ENCODE data around the gene IGSF3. TPM values are rescaled to one million over a fixed set of nuclear protein-coding genes. Genes with fewer than 3 reads are reported as not detected.
A peak's percentile ranks its signal among the peaks of the same experiment; 100 is the strongest.

IGSF3 gene
- total RNA-seq, 1 experiment from 2014 or later = 3.5 TPM

DNA sequence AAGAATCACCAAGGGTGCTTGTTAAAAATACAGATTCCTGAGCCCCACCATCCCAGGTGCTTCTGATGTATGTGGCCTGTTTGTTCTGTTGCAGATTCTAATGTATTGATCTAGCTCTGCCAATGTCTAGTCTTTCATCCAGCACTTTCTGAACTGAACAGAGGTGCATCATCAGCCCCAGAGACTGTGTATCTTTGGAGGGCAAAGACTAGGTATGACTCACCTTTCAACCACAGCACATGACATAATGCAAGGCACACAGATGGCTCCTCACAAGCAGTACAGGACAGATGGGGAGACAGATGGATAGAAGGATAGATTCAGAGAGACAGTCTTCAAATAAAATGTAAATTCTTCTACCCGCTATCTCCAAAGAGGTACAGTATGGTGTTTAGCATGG is 129.0 kb downstream of the IGSF3 start:
- H3K4me1 Mint-ChIP-seq (ENCODE audit: insufficient read depth, unreplicated experiment) = peaks cover 35% of the 10 kb centered on the region
- no peaks in the 10 kb centered on the region for H3K9me3 Mint-ChIP-seq (ENCODE audit: unreplicated experiment)
- no TSS peak for BruUV-seq (replicated peaks)
- CTCF ChIA-PET = interaction anchor here (0.6 to 1.5 kb wide), 2 partner anchors 53 to 529 kb away, joined by 3 to 9 read pairs; no protein-coding TSS in a partner anchor
- POLR2A ChIA-PET = interaction anchor here (0.6 to 3.3 kb wide), 7 partner anchors 12 to 407 kb away, joined by 3 to 27 read pairs (median 4); no protein-coding TSS in a partner anchor
- TF ChIP-seq, protein P1, sequence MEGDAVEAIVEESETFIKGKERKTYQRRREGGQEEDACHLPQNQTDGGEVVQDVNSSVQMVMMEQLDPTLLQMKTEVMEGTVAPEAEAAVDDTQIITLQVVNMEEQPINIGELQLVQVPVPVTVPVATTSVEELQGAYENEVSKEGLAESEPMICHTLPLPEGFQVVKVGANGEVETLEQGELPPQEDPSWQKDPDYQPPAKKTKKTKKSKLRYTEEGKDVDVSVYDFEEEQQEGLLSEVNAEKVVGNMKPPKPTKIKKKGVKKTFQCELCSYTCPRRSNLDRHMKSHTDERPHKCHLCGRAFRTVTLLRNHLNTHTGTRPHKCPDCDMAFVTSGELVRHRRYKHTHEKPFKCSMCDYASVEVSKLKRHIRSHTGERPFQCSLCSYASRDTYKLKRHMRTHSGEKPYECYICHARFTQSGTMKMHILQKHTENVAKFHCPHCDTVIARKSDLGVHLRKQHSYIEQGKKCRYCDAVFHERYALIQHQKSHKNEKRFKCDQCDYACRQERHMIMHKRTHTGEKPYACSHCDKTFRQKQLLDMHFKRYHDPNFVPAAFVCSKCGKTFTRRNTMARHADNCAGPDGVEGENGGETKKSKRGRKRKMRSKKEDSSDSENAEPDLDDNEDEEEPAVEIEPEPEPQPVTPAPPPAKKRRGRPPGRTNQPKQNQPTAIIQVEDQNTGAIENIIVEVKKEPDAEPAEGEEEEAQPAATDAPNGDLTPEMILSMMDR (IDR thresholded peaks at IDR 0.05; ENCODE audit: unreplicated experiment) = no peak
- H3K27ac Mint-ChIP-seq (ENCODE audit: low read depth, unreplicated experiment) = peak overlapping the region; percentile 67
- DNase-seq (ENCODE audit: unreplicated experiment) = peak; percentile 72
- intact Hi-C loops (cut with micrococcal nuclease) = no loop called here
- H3K4me3 Mint-ChIP-seq (ENCODE audit: unreplicated experiment) = no peak overlapping the region
- no peaks in the 10 kb centered on the region for H3K27me3 Mint-ChIP-seq (ENCODE audit: insufficient read depth, unreplicated experiment)
- peaks cover 26% of the 10 kb centered on the region for H3K36me3 Mint-ChIP-seq (ENCODE audit: insufficient read depth, unreplicated experiment)

DNA sequence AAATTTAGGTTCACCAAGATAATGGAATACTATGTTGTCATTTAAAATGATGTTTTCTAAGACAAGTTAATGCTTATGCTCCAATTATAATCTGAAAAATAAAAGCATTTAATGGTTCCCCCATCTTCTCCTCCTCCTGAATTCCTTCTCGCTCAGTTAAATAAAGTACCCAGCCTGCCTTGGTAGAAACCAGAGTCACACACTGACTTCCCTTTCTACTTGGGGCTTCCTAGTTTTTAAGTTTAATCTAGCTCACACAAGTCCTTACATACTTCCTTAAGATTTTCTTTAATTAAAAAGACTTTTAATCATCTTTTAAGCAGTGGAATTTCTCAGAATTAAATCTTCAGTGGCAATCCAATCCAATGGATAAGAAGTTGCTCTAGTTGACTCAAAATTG is 129.6 kb downstream of the IGSF3 start:
- CTCF ChIA-PET = interaction anchor here (0.5 to 1.0 kb wide), 5 partner anchors 29 to 529 kb away, joined by 3 read pairs; no protein-coding TSS in a partner anchor
- POLR2A ChIA-PET = interaction anchor here (0.6 to 3.3 kb wide), 11 partner anchors 13 to 406 kb away, joined by 3 to 27 read pairs (median 4); partner anchors contain the start of gene CD58
- BruUV-seq (replicated peaks) = no TSS peak
- Mint-ChIP-seq H3K27me3 (ENCODE audit: insufficient read depth, unreplicated experiment) (no peaks in the 10 kb centered on the region), H3K9me3 (ENCODE audit: unreplicated experiment) (no peaks in the 10 kb centered on the region), H3K4me3 (ENCODE audit: unreplicated experiment) (no peak overlapping the region), H3K27ac (ENCODE audit: low read depth, unreplicated experiment) (peak overlapping the region; percentile 67), H3K36me3 (ENCODE audit: insufficient read depth, unreplicated experiment) (peaks cover 28% of the 10 kb centered on the region), H3K4me1 (ENCODE audit: insufficient read depth, unreplicated experiment) (peaks cover 35% of the 10 kb centered on the region)
- TF ChIP-seq, protein P1 (IDR thresholded peaks at IDR 0.05; ENCODE audit: unreplicated experiment) = no peak
- no peak for DNase-seq (ENCODE audit: unreplicated experiment)
- intact Hi-C loops (cut with micrococcal nuclease) = loop anchor here (1.0 kb wide), 1 partner anchor 29 kb away; no protein-coding TSS in a partner anchor

DNA sequence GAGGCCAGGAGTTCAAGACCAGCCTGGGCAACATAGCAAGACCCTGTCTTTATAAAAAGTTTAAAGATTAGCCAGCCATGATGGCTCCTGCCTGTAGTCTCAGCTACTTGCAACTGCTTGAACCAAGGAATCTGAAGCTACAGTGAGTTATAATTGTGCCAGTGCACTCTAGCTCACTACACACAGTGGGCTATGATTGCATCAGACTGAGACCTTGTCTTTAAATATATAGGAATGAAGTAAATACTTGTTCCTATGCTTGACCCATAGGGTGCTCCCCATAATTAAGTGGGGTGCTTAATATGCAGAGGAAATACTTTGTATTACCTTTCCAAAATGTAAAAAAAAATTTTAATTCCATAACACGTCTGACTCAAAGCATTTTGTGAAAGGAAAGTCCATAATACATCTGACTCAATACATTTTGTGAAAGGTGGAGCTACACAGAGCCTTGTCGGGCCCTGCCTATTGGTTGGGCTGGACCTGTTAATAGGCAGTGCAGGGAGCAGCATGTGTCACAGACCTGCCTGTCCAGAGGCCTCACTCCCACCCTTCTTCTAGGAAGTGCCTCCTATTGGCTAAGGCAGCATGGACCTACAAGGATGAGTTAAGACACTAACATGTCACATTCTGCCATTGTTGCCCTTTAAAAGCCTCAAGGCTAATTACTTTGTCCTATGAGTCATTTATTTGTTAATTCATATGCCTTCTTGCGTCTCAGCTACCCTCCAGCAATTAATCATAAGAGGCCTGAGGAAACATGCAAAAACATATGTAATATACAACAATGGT is 130.3 kb downstream of the IGSF3 start:
- Mint-ChIP-seq H3K4me1 (ENCODE audit: insufficient read depth, unreplicated experiment) (peaks cover 35% of the 10 kb centered on the region), H3K4me3 (ENCODE audit: unreplicated experiment) (no peak overlapping the region), H3K9me3 (ENCODE audit: unreplicated experiment) (no peaks in the 10 kb centered on the region), H3K27me3 (ENCODE audit: insufficient read depth, unreplicated experiment) (no peaks in the 10 kb centered on the region), H3K27ac (ENCODE audit: low read depth, unreplicated experiment) (peak overlapping the region; percentile 67), H3K36me3 (ENCODE audit: insufficient read depth, unreplicated experiment) (peaks cover 30% of the 10 kb centered on the region)
- TF ChIP-seq, protein P1 (IDR thresholded peaks at IDR 0.05; ENCODE audit: unreplicated experiment) = no peak
- intact Hi-C loops (cut with micrococcal nuclease) = loop anchor here (1.0 kb wide), 1 partner anchor 28 kb away; no protein-coding TSS in a partner anchor
- peak; percentile 95 for DNase-seq (ENCODE audit: unreplicated experiment)
- POLR2A ChIA-PET = interaction anchor here (0.6 to 3.3 kb wide), 12 partner anchors 20 to 754 kb away, joined by 3 to 27 read pairs (median 4); partner anchors contain the start of gene CD58
- CTCF ChIA-PET = interaction anchor here (0.5 to 1.4 kb wide), 8 partner anchors 28 to 1358 kb away, joined by 3 to 4 read pairs (median 3); no protein-coding TSS in a partner anchor
- BruUV-seq (replicated peaks) = TSS peak; percentile 53

Data from MCF 10A (cell line).